SK-N-MC (cell line): ENCODE results near the gene SLF2.

Experiments used
- EZH2 ChIP-seq: fragments of 200-600 bp; sonication (generic); IDR thresholded peaks from one replicate; pipeline ENCODE4 v1.6.1; 2017; ENCODE audit warnings: antibody characterized with exemption
- FOXP2 ChIP-seq: optimal IDR thresholded peaks from 2 replicates; pipeline ENCODE3; 2011; ENCODE audit warnings: mild to moderate bottlenecking, moderate library complexity; ENCODE audit not compliant: insufficient read depth; ENCODE audit errors: extremely low read length, control extremely low read depth
- POLR2AphosphoS5 ChIP-seq: IDR thresholded peaks from 2 replicates; pipeline ENCODE4 v1.6.1; 2012; ENCODE audit warnings: mild to moderate bottlenecking, low read depth, low read length, borderline replicate concordance

DNA sequence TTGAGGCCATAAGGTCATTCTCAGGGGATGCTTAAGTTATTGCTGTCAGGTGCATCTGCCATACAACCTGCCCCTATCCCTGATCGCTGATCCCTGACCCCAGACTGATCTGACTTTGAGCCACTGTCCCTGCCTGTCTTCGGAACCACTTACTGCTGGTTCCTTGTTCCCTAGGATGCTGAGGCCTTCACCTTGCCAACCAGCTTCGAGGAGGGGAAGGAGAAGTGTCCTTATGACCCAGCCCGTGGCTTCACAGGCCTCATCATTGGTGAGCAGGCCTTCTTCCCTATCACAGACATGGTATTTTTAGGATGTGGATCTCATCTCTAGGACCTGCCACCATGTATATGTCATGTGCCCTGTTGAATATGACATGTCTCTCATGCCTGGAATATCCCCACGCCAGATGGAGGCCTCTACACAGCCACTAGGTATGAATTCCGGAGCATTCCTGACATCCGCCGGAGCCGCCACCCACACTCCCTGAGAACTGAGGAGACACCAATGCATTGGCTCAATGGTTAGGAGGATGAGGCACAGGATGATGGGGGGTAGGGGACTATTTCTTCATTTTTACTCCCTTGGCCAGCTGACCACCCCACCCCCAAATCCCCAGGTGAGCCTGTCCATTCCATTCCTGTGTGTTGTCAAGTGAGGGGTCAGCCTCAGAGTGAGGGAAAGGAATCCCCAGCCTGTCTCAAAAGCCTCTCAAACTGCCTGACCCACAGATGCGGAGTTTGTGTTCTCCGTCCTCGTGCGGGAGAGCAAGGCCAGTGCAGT, 65.5 kb downstream of the SLF2 start:
- TF ChIP-seq EZH2 (no peak), POLR2AphosphoS5 (no peak), FOXP2 (no peak)
